ENCODE measurements around the gene EBF4.

EBF4 gene

GRCh38 chr20:2699775-2700413 lies 7.3 kb downstream of the EBF4 start:
- DNase-seq (ENCODE audit: low spot score) (no peak), FAIRE-seq (no peak)

GRCh38 chr20:2700913-2701620 lies 8.5 kb downstream of the EBF4 start:
- FAIRE-seq: no peak

GRCh38 chr20:2701671-2702081 lies 9.1 kb downstream of the EBF4 start:
- FAIRE-seq: no peak

More at GRCh38 chr20:2700913-2701620, 8.5 kb downstream of the EBF4 start:
- no peak for DNase-seq (ENCODE audit: low spot score)

GRCh38 chr20:2703716-2704475 lies 11.3 kb downstream of the EBF4 start:
- DNase-seq (ENCODE audit: low spot score) (no peak), FAIRE-seq (no peak)

More at GRCh38 chr20:2701671-2702081, 9.1 kb downstream of the EBF4 start:
- no peak for DNase-seq (ENCODE audit: low spot score)

- FAIRE-seq (no peak), DNase-seq (ENCODE audit: low spot score) (no peak)
These were observed 13.5 kb downstream of the EBF4 start for GRCh38 chr20:2705931-2706645.

GRCh38 chr20:2706688-2707352 lies 14.2 kb downstream of the EBF4 start:
- DNase-seq (ENCODE audit: low spot score): no peak
- FAIRE-seq: no peak

- FAIRE-seq: no peak
- no peak for DNase-seq (ENCODE audit: low spot score)
These were observed 14.9 kb downstream of the EBF4 start for GRCh38 chr20:2707353-2708072.

GRCh38 chr20:2708073-2708415 lies 15.5 kb downstream of the EBF4 start:
- DNase-seq (ENCODE audit: low spot score) (no peak), FAIRE-seq (no peak)

- DNase-seq (ENCODE audit: low spot score): no peak
- no peak for FAIRE-seq
These were observed 16.1 kb downstream of the EBF4 start for GRCh38 chr20:2708665-2709064.

- no peak for FAIRE-seq
- DNase-seq (ENCODE audit: low spot score): no peak
These were observed 16.8 kb downstream of the EBF4 start for GRCh38 chr20:2709205-2709981.

GRCh38 chr20:2713285-2713684 lies 20.7 kb downstream of the EBF4 start:
- no peak for FAIRE-seq
- DNase-seq (ENCODE audit: low spot score): no peak

- no peak for FAIRE-seq
- no peak for DNase-seq (ENCODE audit: low spot score)
These were observed 36.7 kb downstream of the EBF4 start for GRCh38 chr20:2729251-2729713.

- DNase-seq (ENCODE audit: low spot score) (no peak), FAIRE-seq (no peak)
These were observed 37.2 kb downstream of the EBF4 start for GRCh38 chr20:2729791-2730190.

GRCh38 chr20:2734899-2735298 lies 42.3 kb downstream of the EBF4 start:
- DNase-seq (ENCODE audit: low spot score) (no peak), FAIRE-seq (no peak)

- FAIRE-seq (no peak), DNase-seq (ENCODE audit: low spot score) (no peak)
These were observed 43.9 kb downstream of the EBF4 start for GRCh38 chr20:2736441-2736840.

GRCh38 chr20:2738331-2739041 lies 45.9 kb downstream of the EBF4 start:
- no peak for DNase-seq (ENCODE audit: low spot score)
- no peak for FAIRE-seq

GRCh38 chr20:2739042-2739398 lies 46.4 kb downstream of the EBF4 start:
- FAIRE-seq (no peak), DNase-seq (ENCODE audit: low spot score) (no peak)

- no peak for DNase-seq (ENCODE audit: low spot score)
- FAIRE-seq: no peak
These were observed 48.1 kb downstream of the EBF4 start for GRCh38 chr20:2740702-2741101.

- no peak for FAIRE-seq
- no peak for DNase-seq (ENCODE audit: low spot score)
These were observed 48.9 kb downstream of the EBF4 start for GRCh38 chr20:2741463-2741862.

Measured in RCC 7860 (cell line).